Hepatocyte (in vitro differentiated cells): ENCODE data around the gene DOCK7.

Experiments used
- CTCF ChIP-seq: fragments of 200-600 bp; sonication (generic); IDR thresholded peaks from 2 replicates; pipeline ENCODE4 v1.5.1; 2016; ENCODE audit warnings: antibody characterized with exemption, mild to moderate bottlenecking; ENCODE audit not compliant: poor library complexity
- EZH2phosphoT487 ChIP-seq: fragments of 200-600 bp; sonication (generic); IDR thresholded peaks from one replicate; pipeline ENCODE4 v1.6.1; 2018; ENCODE audit warnings: antibody characterized with exemption, mild to moderate bottlenecking, low read depth, moderate library complexity; ENCODE audit not compliant: unreplicated experiment, severe bottlenecking

- TF ChIP-seq CTCF (no peak), EZH2phosphoT487 (no peak)
These were observed 500 bp upstream of the DOCK7 start for GRCh38 chr1:62688687-62689085.
